ENCODE data around the gene TSR1. TPM values are rescaled to one million over a fixed set of nuclear protein-coding genes. Genes with fewer than 3 reads are reported as not detected.

Gene TSR1
- total and polyA plus RNA-seq, 10 donors: 8.2 to 30.4 (median 19.6) TPM

DNA sequence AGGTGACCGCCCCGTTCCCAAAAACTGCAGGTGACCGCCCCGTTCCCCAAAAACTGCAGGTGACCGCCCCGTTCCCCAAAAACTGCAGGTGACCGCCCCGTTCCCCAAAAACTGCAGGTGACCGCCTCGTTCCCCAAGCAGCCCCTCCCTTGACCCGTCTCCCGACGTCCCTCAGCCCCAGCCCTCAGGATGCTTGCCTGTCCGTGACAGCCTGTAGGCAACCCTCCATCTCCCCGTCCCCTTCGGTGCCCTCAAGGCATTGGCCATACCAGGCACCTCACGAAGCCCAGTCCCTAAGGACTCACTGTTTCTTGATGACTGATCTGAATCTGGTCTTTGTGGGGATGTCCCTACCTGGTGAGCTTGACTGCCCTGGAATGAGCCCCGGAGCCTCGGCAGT, 26.2 kb upstream of the TSR1 start:
- TF ChIP-seq, protein P1, sequence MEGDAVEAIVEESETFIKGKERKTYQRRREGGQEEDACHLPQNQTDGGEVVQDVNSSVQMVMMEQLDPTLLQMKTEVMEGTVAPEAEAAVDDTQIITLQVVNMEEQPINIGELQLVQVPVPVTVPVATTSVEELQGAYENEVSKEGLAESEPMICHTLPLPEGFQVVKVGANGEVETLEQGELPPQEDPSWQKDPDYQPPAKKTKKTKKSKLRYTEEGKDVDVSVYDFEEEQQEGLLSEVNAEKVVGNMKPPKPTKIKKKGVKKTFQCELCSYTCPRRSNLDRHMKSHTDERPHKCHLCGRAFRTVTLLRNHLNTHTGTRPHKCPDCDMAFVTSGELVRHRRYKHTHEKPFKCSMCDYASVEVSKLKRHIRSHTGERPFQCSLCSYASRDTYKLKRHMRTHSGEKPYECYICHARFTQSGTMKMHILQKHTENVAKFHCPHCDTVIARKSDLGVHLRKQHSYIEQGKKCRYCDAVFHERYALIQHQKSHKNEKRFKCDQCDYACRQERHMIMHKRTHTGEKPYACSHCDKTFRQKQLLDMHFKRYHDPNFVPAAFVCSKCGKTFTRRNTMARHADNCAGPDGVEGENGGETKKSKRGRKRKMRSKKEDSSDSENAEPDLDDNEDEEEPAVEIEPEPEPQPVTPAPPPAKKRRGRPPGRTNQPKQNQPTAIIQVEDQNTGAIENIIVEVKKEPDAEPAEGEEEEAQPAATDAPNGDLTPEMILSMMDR (IDR thresholded peaks at IDR 0.05 in 8 of 11, conservative IDR thresholded peaks at IDR 0.05 in 3 of 11): no peak
- TF ChIP-seq POLR2AphosphoS5 (IDR thresholded peaks at IDR 0.05): no peak
- DNase-seq: no peak
- H3K9me3 ChIP-seq: no peaks in the 10 kb centered on the region
- no peak overlapping the region for H3K4me3 ChIP-seq
- H3K27me3 ChIP-seq (replicated peaks in 1 of 7): no peaks in the 10 kb centered on the region
- peaks cover 0 to 93% (median 46%) of the 10 kb centered on the region in 6 donors for H3K36me3 ChIP-seq
- 90 to 97% (median 95%) methylated on average over 19 of the region's 19 CpGs for WGBS, 5 donors
- peaks cover 0 to 4% (median 0%) of the 10 kb centered on the region in 6 donors for H3K4me1 ChIP-seq
- no peak overlapping the region for H3K27ac ChIP-seq
- intact Hi-C loops (cut with DNase I; ENCODE audit: low total_unique reads): loop anchor here (10.0 kb wide), 1 partner anchor 52 kb away; no protein-coding TSS in a partner anchor

DNA sequence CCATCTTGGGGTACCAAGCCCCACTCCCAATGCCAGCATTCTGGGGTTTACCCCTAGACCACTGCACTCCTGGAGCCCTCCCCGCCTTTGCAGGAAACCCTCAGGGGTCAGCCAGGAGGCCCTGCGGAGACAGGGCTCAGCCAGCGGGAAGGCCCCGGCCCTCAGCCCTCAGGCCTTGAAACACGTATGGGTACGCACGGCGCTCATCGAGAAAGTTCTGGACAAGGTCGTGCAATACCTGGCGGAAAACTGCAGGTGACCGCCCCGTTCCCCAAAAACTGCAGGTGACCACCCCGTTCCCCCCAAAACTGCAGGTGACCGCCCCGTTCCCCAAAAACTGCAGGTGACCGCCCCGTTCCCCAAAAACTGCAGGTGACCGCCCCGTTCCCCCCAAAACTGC, 25.8 kb upstream of the TSR1 start:
- no peak for DNase-seq
- 96 to 98% (median 97%) methylated on average over 16 to 20 of the region's 20 CpGs for WGBS, 5 donors
- no peaks in the 10 kb centered on the region for H3K9me3 ChIP-seq
- no peak for TF ChIP-seq POLR2AphosphoS5 (IDR thresholded peaks at IDR 0.05)
- TF ChIP-seq, protein P1 (IDR thresholded peaks at IDR 0.05 in 8 of 11, conservative IDR thresholded peaks at IDR 0.05 in 3 of 11): no peak
- no peak for TF ChIP-seq POLR2A (IDR thresholded peaks at IDR 0.05)
- intact Hi-C loops (cut with DNase I; ENCODE audit: low total_unique reads): loop anchor here (10.0 kb wide), 1 partner anchor 53 kb away; no protein-coding TSS in a partner anchor
- H3K4me1 ChIP-seq: peaks cover 0 to 4% (median 0%) of the 10 kb centered on the region in 6 donors
- H3K36me3 ChIP-seq: peaks cover 0 to 93% (median 44%) of the 10 kb centered on the region in 6 donors
- no peaks in the 10 kb centered on the region for H3K27me3 ChIP-seq (replicated peaks in 1 of 7)
- H3K27ac ChIP-seq: no peak overlapping the region
- H3K4me3 ChIP-seq: no peak overlapping the region

DNA sequence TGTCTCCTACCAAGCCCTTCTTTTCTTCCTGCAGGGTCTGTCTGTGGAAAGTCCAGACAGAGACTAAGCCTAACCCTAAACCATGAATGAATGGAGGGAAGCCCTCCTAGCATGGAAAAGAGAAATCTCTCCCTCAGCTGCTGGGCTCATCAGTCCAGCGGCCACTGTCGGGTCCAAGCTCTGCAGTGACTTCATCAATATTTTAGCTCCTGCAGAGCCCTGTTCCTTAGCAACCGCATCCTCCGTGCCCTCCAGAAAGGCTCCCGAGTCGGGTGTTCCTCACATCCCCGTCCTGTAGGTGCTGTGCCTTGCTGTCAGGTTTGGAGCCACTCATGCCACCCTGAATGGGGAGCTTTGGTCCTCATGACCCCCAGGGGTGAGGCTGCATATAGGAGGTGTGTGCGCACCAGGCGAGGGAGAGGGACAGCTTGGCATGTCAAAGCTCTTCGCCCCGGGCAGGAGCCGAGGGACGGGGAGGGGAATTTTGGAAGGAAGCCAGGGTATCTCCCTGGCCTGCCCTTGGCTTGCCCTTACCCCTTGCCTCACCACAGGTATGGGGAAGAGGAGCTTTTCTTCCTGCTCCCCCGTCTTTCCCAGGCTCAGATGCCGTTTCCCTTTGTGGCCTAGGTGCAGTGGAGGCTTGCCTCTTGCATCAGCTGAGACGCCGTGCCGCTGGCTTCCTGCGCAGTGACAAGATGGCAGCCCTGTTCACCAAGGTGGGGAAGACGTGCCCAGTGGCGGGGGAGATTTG, 24.9 kb upstream of the TSR1 start:
- TF ChIP-seq POLR2A (IDR thresholded peaks at IDR 0.05) (no peak), POLR2AphosphoS5 (IDR thresholded peaks at IDR 0.05) (no peak)
- TF ChIP-seq, protein P1 (IDR thresholded peaks at IDR 0.05 in 8 of 11, conservative IDR thresholded peaks at IDR 0.05 in 3 of 11): no peak
- intact Hi-C loops (cut with DNase I; ENCODE audit: low total_unique reads): loop anchor here (10.0 kb wide), 1 partner anchor 54 kb away; no protein-coding TSS in a partner anchor
- peaks cover 0 to 4% (median 0%) of the 10 kb centered on the region in 6 donors for H3K4me1 ChIP-seq
- H3K27me3 ChIP-seq (replicated peaks in 1 of 7): no peaks in the 10 kb centered on the region
- H3K36me3 ChIP-seq: peaks cover 0 to 85% (median 38%) of the 10 kb centered on the region in 6 donors
- no peak for DNase-seq
- H3K9me3 ChIP-seq: no peaks in the 10 kb centered on the region
- no peak overlapping the region for H3K27ac ChIP-seq
- H3K4me3 ChIP-seq: no peak overlapping the region
- WGBS, 5 donors: 80 to 87% (median 85%) methylated on average over 18 to 21 of the region's 21 CpGs

DNA sequence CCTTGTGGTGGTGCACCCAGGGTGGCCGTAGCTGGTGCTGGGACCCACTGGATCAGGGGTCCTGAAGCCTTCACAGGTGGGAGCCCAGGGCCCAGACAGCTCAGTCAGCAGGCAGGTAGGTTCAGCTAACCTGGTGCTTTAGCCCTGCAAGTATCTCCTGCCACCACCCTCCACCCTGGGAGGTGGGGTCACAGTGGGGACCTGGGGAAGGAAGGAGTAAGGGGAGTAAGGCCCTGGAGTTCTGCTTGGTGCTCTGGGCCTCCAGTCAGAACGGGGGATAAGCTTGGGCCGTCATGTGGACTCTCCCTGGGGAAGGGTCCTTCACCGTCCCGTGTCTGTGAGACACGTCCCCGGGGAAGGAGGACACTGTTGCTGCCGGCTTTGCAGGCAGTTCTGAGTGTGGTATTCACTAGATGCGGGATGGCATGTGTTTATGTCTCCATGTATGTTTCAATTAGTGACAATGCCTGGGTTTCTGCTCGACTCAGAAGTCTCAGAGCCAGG, 21.7 kb upstream of the TSR1 start:
- DNase-seq: no peak
- intact Hi-C loops (cut with DNase I; ENCODE audit: low total_unique reads): no loop called here

More for the DNA sequence above, 21.7 kb upstream of the TSR1 start:
- Histone ChIP-seq H3K4me3 (no peak overlapping the region), H3K27me3 (replicated peaks in 1 of 7) (no peaks in the 10 kb centered on the region), H3K4me1 (peaks cover 3 to 21% (median 8%) of the 10 kb centered on the region in 6 donors), H3K9me3 (no peaks in the 10 kb centered on the region), H3K27ac (no peak overlapping the region), H3K36me3 (peaks cover 0 to 53% (median 11%) of the 10 kb centered on the region in 6 donors)
- 90 to 95% (median 93%) methylated on average over 10 of the region's 10 CpGs for WGBS, 5 donors
- TF ChIP-seq POLR2AphosphoS5 (IDR thresholded peaks at IDR 0.05): no peak
- no peak for TF ChIP-seq POLR2A (IDR thresholded peaks at IDR 0.05)

All from spleen (tissue), 11 donors.